GM12864 (cell line): Measurements from ENCODE around the gene CHRNB2.

Experiments used
- DNase-seq: peaks from one replicate; pipeline ENCODE4 v3.0.0-alpha.2; 2011; ENCODE audit warnings: low read depth
- H3K4me3 ChIP-seq: 2 replicates; pipeline ENCODE4 v1.5.1; 2011; ENCODE audit warnings: mild to moderate bottlenecking, low read depth, low read length, control low read depth
- TF ChIP-seq, protein P1 (sequence below): IDR thresholded peaks from 2 replicates; pipeline ENCODE4 v1.5.1; 2011; ENCODE audit warnings: low read depth, mild to moderate bottlenecking, moderate library complexity, low read length, control low read depth, inconsistent platforms; ENCODE audit errors: missing control alignments

CHRNB2 gene

DNA sequence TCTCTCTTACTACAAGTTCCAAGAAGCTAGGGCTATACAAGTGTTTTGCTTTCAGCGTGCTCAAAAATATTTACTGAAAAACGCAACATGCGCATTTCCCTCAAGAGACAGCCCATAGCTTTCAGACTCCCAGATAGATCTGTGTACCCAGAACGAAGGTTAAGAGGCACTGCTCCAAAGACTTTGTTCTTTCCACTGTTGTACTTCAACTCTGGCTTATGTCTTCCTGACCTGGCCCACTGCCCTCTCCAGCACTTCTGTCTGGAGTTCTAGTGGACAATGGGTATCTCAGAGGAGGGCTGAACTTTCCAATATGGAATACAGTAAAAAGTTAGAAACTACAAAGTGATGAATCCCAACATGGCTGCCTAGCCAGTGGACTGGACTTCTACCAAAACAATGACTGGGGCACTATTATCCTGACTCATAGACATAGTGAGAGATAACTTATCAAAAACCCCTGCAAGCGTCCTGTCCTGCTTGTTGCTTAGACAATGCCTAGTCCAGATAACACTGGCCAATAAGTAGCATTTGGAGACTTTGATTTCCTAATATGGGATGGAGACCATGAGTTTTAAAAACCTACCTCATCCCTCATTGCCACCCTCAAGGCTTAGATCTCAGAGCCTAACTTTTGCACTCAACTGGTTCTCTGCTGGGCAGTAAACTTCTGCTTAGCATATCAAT lies 49.2 kb downstream of the CHRNB2 start:
- no peak overlapping the region for H3K4me3 ChIP-seq
- DNase-seq, result no peak
- TF ChIP-seq, protein P1, sequence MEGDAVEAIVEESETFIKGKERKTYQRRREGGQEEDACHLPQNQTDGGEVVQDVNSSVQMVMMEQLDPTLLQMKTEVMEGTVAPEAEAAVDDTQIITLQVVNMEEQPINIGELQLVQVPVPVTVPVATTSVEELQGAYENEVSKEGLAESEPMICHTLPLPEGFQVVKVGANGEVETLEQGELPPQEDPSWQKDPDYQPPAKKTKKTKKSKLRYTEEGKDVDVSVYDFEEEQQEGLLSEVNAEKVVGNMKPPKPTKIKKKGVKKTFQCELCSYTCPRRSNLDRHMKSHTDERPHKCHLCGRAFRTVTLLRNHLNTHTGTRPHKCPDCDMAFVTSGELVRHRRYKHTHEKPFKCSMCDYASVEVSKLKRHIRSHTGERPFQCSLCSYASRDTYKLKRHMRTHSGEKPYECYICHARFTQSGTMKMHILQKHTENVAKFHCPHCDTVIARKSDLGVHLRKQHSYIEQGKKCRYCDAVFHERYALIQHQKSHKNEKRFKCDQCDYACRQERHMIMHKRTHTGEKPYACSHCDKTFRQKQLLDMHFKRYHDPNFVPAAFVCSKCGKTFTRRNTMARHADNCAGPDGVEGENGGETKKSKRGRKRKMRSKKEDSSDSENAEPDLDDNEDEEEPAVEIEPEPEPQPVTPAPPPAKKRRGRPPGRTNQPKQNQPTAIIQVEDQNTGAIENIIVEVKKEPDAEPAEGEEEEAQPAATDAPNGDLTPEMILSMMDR, result no peak

DNA sequence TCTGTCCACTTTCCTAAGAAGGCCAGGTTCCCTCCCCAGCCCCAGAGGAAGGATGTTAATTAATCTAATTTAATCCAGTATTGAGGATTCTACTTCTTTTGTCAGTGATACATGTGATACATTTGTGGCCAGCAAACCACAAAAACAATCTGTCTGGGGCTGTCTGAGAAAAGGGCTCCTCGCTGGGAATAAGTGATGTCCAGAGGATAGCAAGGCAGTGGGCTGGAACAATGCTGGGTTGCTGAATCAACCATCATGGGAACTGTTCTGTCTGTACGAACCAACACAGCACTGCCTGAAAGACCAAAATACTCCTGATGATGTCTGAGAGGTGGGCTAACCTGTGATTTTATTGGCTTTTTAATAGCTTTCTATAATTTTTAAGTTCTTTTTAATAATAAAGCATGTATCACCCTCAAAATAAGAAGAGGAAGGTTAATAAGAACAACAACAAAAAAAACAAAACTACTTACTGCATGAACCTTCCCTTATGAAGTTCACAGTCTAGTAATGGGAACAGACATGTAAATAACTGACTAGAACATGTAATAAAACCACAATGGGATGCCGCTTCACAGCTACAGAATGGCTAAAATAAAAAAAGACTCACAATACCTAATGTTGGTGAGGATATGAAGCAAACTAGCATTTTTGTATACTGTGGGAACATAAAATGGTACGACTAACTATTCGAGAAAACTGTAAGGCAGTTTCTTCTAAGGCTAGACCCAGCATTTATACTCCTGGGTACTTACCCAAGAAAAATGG lies 51.8 kb downstream of the CHRNB2 start:
- no peak for DNase-seq
- TF ChIP-seq, protein P1, result no peak
- no peak overlapping the region for H3K4me3 ChIP-seq

DNA sequence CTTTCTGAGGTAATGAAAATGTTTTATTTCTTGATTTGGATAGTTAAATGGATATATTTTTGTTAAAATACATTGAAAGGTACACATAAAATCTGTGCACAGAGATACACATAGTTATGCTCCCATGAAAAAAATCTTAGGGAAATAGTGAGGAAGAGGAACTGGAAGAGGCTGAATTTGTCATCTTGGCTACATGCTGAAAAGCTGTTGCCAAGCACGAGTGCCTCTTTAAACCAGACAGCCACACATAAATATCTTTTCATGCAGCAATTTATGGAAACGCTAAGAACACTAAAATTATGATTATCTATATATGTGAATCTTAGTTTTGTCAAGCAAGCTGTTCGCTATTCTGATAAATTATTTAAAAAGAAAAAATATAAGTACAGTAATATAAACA lies 53.2 kb downstream of the CHRNB2 start:
- TF ChIP-seq, protein P1, result no peak
- DNase-seq, result no peak
- no peak overlapping the region for H3K4me3 ChIP-seq

DNA sequence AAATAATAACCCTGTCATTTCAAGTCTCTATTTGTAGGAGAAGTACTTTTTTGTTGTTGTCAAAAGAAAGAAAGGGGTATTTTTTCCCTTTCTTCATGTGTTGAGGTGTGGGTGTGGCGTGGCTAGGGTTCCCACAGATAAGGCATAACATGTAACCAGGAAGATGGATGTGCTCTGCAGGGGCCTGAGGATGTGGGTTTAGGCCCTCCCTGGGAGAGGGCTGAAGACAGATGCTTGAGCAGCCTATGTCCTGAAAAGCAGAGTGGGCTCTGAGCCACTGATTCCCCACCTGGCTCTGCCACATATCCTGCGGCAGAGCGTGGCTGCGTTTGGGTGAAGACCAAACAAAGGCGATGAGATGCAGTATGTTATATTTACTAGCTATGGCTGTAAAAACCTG lies 54.3 kb downstream of the CHRNB2 start:
- no peak overlapping the region for H3K4me3 ChIP-seq
- TF ChIP-seq, protein P1, result no peak
- DNase-seq, result no peak

DNA sequence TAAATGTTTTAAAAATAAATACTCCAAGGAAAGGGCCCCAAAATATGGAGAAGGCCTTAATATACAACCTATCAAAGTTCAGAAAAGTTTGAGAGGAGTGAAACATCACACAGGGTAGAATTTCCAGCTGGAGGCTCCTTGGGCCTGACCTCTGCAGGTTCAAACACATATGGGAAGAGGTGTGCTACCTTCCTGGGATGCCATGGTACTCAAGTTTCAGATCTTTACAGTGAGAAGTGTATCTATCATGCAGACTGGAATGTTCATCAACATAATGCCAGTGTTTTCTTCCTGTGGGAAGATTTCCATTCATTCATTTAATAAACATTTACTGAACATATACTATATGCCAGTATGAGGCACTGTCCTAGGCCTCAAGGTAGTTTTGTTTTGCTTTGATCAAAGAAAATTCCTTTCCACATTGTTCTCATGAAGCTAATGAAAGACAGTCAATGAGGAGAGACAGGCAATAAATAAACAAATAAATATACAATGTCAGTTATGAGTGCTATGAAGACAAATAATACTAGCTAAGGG lies 55.0 kb downstream of the CHRNB2 start:
- TF ChIP-seq, protein P1, result no peak
- no peak overlapping the region for H3K4me3 ChIP-seq
- no peak for DNase-seq

DNA sequence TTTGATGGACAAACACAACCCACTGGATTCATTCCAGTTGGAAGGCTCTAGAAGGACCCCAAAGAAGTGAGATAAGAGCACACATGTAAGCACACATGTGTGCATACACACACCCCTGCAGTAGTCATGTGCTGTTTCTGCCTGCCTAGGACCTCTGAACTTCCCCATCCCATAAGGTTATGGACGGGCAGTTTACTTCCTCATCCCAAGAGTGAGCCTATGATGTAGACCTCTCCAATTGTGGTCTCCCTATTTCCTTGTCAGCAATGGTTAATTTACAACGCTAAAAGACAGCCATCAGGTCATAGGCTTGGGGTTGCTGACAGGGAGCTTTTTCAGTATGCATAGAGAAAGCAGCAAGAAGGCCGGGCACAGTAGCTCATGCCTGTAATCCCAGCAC lies 55.8 kb downstream of the CHRNB2 start:
- no peak for DNase-seq
- TF ChIP-seq, protein P1, result no peak
- no peak overlapping the region for H3K4me3 ChIP-seq
